Heart right ventricle (tissue), 16 donors: ENCODE data around the gene GPC3. TPM values are rescaled to one million over a fixed set of nuclear protein-coding genes. Genes with fewer than 3 reads are reported as not detected.
A peak's percentile ranks its signal among the peaks of the same experiment; 100 is the strongest.
"Not testable (repeated sequence)": the region's sequence is repeated elsewhere in the genome, so short reads cannot be mapped to it uniquely, and the experiment has no call there.

Experiments used
- ATAC-seq, 8 donors: fragments of 200-7000 bp; cut with Tn5 transposase; one replicate each; pipeline ENCODE4 v1.9.1; 2020; ENCODE audit warnings: mild to moderate bottlenecking in 8 of 8, moderate library complexity in 8 of 8, moderate number of reproducible peaks in 1 of 8
- DNase-seq, 2 donors: peaks; one replicate each; pipeline ENCODE4 v3.0.0-alpha.2; 2020
- H3K27ac ChIP-seq, 10 donors: fragments of 200-600 bp; sonication (generic) in 2 of 10; one replicate each; pipeline versions ENCODE4 v1.5.0 to v1.8.0; 2020 to 2022; ENCODE audit warnings: mild to moderate bottlenecking in 3 of 10
- H3K27me3 ChIP-seq, 7 donors: fragments of 200-600 bp; one replicate each; pipeline ENCODE4 v1.8.0; 2021 to 2022; ENCODE audit warnings: mild to moderate bottlenecking in 2 of 7
- H3K36me3 ChIP-seq, 9 donors: fragments of 200-600 bp; sonication (generic) in 1 of 9; one replicate each; pipeline versions ENCODE4 v1.5.0 to v1.8.0; 2020 to 2022; ENCODE audit warnings: mild to moderate bottlenecking in 2 of 9
- H3K4me1 ChIP-seq, 9 donors: fragments of 200-600 bp; sonication (generic) in 1 of 9; one replicate each; pipeline versions ENCODE4 v1.5.0 to v1.8.0; 2020 to 2022; ENCODE audit warnings: mild to moderate bottlenecking in 4 of 9
- H3K4me3 ChIP-seq, 10 donors: fragments of 200-600 bp; sonication (generic) in 2 of 10; one replicate each; pipeline versions ENCODE4 v1.5.0 to v1.8.0; 2020 to 2022; ENCODE audit warnings: mild to moderate bottlenecking in 7 of 10, moderate library complexity in 2 of 10
- H3K9me3 ChIP-seq, 11 donors: fragments of 200-600 bp in 10 of 11; sonication (generic) in 2 of 11; one replicate each; pipeline versions ENCODE4 v1.5.0 to v1.8.0; 2013 to 2022; ENCODE audit warnings: mild to moderate bottlenecking in 2 of 11, control low read depth in 1 of 11, moderate library complexity in 1 of 11
- WGBS, 2 donors: extraction: QIAGEN DNeasy Blood & Tissue Kit; methylation state at CpG; one replicate each; pipeline ENCODE4 v1.1.7; 2013; ENCODE audit warnings: inconsistent platforms in 1 of 2; 5-methylcytosine and 5-hydroxymethylcytosine counted together
- intact Hi-C, 10 donors: fragments of 100-400 bp; cut with DNase I; formaldehyde crosslinking; loops; one replicate each; pipeline versions ENCODE4 v1.11.1 to v1.14.2; 2022
- polyA plus RNA-seq, 2 donors: library from polyadenylated mRNA; stranded (reverse); fragments of 200-250 nt; gene quantifications; one replicate each; pipeline ENCODE4 v1.2.3, GENCODE V29; 2013
- total RNA-seq, 10 donors: library from RNA; stranded (reverse); fragmentation: NEBNext Ultra II Directional in 3 of 10; extraction: Animal tissue kit (Norgen Biotek cat#: 25700) in 3 of 10; gene quantifications; one replicate each; pipeline versions ENCODE4 v1.2.1 to v1.2.4, GENCODE V29; 2021 to 2023
- TF ChIP-seq, protein P1 (sequence below), 9 donors: fragments of 200-600 bp; sonication (generic) in 2 of 9; IDR thresholded peaks; one replicate each; pipeline versions ENCODE4 v1.5.0 to v1.8.0; 2021 to 2022; ENCODE audit warnings: antibody characterized with exemption in 9 of 9, mild to moderate bottlenecking in 5 of 9, moderate library complexity in 1 of 9
- donor health status: Arrhythmogenic right ventricular cardiomyopathy.
- donor health status: ischemic (EF 13 %, LVEDD 7.1; RV severe dilation, severe dysfunction).
- donor health status: healthy with polysubstance abuse.
- donor health status: DM: no; HTN: yes; CAD: no.
- donor health status: DM: no; HTN: no; CAD: no.
- donor health status: ischemic (EF 25% LVEDD 6.9; RV normal size, moderate dysfunction).
- donor health status: ischemic (EF 25% LVEDD 5.7; RV mildly dilated, moderate dysfunction).
- donor health status: healthy.
- donor health status: DM: yes; HTN: yes; CAD: no.
- donor health status: Ischemic cardiomyopathy.
- donor health status: ischemic (EF 35%, LVEDD 5.7; RV mildly dilated, moderate dysfunction).
- donor health status: nonischemic (EF 11% LVEDD 7.7; RV severe dilation, severe dysfunction).
- donor health status: DM: yes; HTN: yes; CAD: no.
- donor health status: PGD.
- donor health status: ischemic (EF 29% LVEDD 5.4; RV normal size, mild dysfunction).
- donor health status: nonischemic (EF 23%, LVEDD 6.1; RV moderate dilation, normal function).

GPC3 gene
- total and polyA plus RNA-seq, 12 donors: 0.66 to 5.6 (median 3.4) TPM

DNA sequence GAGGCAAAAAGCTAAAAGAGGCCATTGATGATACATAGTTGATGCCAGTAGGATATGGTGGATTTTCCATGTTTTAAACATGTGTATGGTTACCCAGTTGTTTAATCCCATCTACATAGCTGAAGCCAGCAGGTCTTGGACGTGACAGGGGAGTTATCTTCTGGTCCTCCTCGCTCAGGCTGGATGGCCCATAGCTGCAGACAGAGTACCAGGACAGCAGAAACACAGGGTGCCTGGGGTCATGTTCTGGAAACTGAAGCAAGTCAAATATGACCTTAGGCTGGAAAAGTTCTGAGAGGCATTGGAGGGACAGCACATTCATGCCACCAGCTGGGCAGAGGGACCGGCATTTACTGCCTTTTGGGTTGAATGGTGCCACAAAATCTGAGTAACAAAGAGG, 452.1 kb downstream of the GPC3 start:
- 93 to 98% methylated on average over 3 of the region's 3 CpGs for WGBS, 2 donors
- H3K4me1 ChIP-seq: no peaks in the 10 kb centered on the region
- no peak overlapping the region for H3K27ac ChIP-seq
- DNase-seq: no peak
- no peak overlapping the region for H3K4me3 ChIP-seq
- no peaks in the 10 kb centered on the region for H3K36me3 ChIP-seq
- no peaks in the 10 kb centered on the region for H3K27me3 ChIP-seq
- no peak for ATAC-seq
- intact Hi-C loops: no loop called here
- no peaks in the 10 kb centered on the region for H3K9me3 ChIP-seq
- TF ChIP-seq, protein P1, sequence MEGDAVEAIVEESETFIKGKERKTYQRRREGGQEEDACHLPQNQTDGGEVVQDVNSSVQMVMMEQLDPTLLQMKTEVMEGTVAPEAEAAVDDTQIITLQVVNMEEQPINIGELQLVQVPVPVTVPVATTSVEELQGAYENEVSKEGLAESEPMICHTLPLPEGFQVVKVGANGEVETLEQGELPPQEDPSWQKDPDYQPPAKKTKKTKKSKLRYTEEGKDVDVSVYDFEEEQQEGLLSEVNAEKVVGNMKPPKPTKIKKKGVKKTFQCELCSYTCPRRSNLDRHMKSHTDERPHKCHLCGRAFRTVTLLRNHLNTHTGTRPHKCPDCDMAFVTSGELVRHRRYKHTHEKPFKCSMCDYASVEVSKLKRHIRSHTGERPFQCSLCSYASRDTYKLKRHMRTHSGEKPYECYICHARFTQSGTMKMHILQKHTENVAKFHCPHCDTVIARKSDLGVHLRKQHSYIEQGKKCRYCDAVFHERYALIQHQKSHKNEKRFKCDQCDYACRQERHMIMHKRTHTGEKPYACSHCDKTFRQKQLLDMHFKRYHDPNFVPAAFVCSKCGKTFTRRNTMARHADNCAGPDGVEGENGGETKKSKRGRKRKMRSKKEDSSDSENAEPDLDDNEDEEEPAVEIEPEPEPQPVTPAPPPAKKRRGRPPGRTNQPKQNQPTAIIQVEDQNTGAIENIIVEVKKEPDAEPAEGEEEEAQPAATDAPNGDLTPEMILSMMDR (IDR thresholded peaks at IDR 0.05): no peak

DNA sequence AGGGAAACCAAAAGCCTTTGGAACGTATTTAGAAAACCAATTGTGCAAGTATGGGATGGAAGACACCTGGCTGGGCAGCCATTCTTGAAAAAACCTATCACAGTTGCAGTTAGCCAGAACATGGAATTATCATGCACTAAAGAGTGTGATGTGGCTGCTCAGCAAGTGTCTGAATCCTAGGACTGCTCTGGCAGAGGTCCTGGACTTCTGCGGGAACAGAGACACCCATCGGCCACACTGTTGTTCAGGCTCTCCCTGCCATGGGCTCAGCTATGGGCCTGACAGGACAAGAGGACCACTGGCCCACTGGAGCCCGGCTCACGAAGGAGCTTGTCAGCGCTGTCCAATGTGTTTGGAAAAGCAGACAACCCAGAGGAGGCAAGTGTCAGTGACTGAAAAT, 454.4 kb downstream of the GPC3 start:
- 59 to 65% methylated on average over 5 to 6 of the region's 6 CpGs for WGBS, 2 donors
- Histone ChIP-seq H3K27me3 (no peaks in the 10 kb centered on the region), H3K4me1 (no peaks in the 10 kb centered on the region), H3K9me3 (no peaks in the 10 kb centered on the region), H3K27ac (no peak overlapping the region), H3K4me3 (no peak overlapping the region), H3K36me3 (no peaks in the 10 kb centered on the region)
- DNase-seq: no peak
- ATAC-seq: peak in 1 of 8 donors; percentile 47
- intact Hi-C loops: no loop called here
- TF ChIP-seq, protein P1 (IDR thresholded peaks at IDR 0.05): no peak

DNA sequence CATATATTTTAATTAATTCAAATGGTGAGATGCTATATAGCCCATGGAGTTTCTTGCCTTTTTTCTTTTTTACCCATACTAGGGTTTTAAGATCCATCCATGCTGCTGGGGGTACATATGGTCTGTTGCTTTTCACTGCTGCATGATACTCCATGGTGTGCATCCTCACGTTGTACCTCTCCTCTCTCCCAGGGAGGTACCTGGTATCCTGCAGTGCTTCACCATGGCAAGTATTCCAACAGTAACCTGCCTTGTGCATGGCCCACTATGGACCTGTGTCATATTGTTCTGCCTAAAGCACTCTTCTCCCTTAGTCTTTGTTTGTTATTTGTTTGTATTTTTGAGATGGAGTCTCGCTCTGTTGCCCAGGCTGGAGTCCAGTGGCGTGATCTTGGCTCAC, 455.8 kb downstream of the GPC3 start:
- no peaks in the 10 kb centered on the region for H3K36me3 ChIP-seq
- TF ChIP-seq, protein P1 (IDR thresholded peaks at IDR 0.05): no peak
- DNase-seq: no peak
- no peak overlapping the region for H3K27ac ChIP-seq
- no peak for ATAC-seq
- no peaks in the 10 kb centered on the region for H3K9me3 ChIP-seq
- intact Hi-C loops: no loop called here
- H3K4me1 ChIP-seq: no peaks in the 10 kb centered on the region
- no peak overlapping the region for H3K4me3 ChIP-seq
- no peaks in the 10 kb centered on the region for H3K27me3 ChIP-seq
- 91 to 97% methylated on average over 3 of the region's 3 CpGs for WGBS, 2 donors

DNA sequence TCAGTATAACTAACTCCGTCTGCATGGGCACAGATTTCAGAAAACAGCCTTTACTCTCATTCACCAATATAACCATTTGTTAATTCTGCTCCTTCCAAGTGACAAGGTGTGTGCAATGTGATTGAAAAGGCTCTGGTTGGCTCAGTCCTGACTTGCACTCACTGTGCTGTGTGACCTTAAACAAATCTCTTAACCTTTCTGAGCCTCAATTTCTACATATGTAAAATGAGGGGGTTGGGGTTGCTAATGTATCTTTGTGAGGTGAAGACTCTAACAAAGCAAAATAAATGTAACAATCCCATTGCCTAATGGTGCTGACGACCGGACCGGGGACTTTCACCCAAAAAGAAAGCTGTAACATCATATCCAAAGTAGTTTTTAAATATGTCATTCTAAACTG, 457.6 kb downstream of the GPC3 start:
- Histone ChIP-seq H3K27ac (no peak overlapping the region), H3K4me1 (no peaks in the 10 kb centered on the region), H3K9me3 (no peaks in the 10 kb centered on the region), H3K36me3 (no peaks in the 10 kb centered on the region), H3K4me3 (no peak overlapping the region), H3K27me3 (no peaks in the 10 kb centered on the region)
- DNase-seq: no peak
- intact Hi-C loops: no loop called here
- TF ChIP-seq, protein P1 (IDR thresholded peaks at IDR 0.05): no peak
- 86 to 87% methylated on average over 4 of the region's 4 CpGs for WGBS, 2 donors
- ATAC-seq: no peak

DNA sequence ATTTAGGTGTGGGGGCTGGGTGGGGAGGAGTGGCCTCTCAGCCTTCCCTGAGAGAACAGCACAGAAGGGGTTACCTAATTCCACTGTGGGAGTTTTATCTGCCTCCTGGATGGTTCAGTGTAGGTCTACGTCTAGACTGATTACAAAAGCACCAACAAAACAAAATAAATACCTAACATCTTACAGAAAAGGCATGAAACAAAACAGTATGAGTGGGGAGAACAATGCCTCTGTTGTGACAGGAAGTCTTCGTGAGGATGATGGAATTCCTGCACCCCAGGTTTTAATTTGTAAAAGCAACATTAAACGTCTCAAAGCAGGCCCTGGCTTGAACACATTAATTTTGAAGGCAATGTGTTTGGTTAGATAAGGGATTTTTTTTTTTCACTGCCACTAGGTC, 458.0 kb downstream of the GPC3 start:
- DNase-seq: no peak
- Histone ChIP-seq H3K4me1 (no peaks in the 10 kb centered on the region), H3K27me3 (no peaks in the 10 kb centered on the region), H3K27ac (no peak overlapping the region), H3K36me3 (no peaks in the 10 kb centered on the region), H3K9me3 (no peaks in the 10 kb centered on the region), H3K4me3 (no peak overlapping the region)
- no peak for ATAC-seq
- TF ChIP-seq, protein P1 (IDR thresholded peaks at IDR 0.05): no peak
- 35 to 45% methylated on average over 3 of the region's 3 CpGs for WGBS, 2 donors
- intact Hi-C loops: no loop called here

DNA sequence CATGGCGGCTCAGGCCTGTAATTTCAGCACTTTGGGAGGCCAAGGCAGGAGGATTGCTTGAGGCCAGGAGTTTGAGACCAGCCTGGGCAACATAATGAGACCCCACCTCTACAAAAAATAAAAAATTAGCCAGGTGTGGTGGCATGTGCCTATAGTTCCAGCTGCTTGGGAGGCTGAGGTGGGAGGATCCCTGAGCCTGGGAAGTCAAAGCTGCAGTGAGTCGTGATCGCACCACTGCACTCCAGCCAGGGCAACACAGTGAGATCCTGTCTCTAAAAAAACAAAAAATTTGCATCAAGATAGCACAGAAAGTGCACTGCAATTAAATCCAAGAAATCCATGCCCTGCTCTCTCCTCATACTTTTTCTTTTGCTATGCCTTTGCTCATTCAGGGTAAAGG, 458.6 kb downstream of the GPC3 start:
- ATAC-seq, H3K4me3 ChIP-seq, H3K27me3 ChIP-seq, H3K9me3 ChIP-seq, H3K27ac ChIP-seq, H3K4me1 ChIP-seq, H3K36me3 ChIP-seq, intact Hi-C loops, DNase-seq: not testable (repeated sequence)
- WGBS, 2 donors: 92 to 98% methylated on average over 3 of the region's 3 CpGs
